HG03354 (cell line): Measurements from ENCODE around the gene MAP2K2.
A peak's percentile ranks its signal among the peaks of the same experiment; 100 is the strongest.
"Not testable (repeated sequence)": the region's sequence is repeated elsewhere in the genome, so short reads cannot be mapped to it uniquely, and the experiment has no call there.

ENCODE experiments used
- ATAC-seq: cut with Tn5 transposase; IDR thresholded peaks from one replicate; pipeline ENCODE4 v1.9.1; 2021; ENCODE audit warnings: mild to moderate bottlenecking; ENCODE audit not compliant: unreplicated experiment, poor library complexity, severe bottlenecking

MAP2K2 gene

GRCh38 chr19:4135386-4135785 lies 11.5 kb upstream of the MAP2K2 start:
- not testable (repeated sequence) for ATAC-seq

GRCh38 chr19:4134351-4134750 lies 10.4 kb upstream of the MAP2K2 start:
- ATAC-seq, result no peak

- no peak for ATAC-seq
These were observed 7.0 kb upstream of the MAP2K2 start for GRCh38 chr19:4130744-4131438.

GRCh38 chr19:4129050-4129449 lies 5.1 kb upstream of the MAP2K2 start:
- ATAC-seq, result not testable (repeated sequence)

GRCh38 chr19:4127322-4127721 lies 3.4 kb upstream of the MAP2K2 start:
- ATAC-seq, result not testable (repeated sequence)

- no peak for ATAC-seq
These were observed 716 bp upstream of the MAP2K2 start for GRCh38 chr19:4124638-4125037.

- no peak for ATAC-seq
These were observed 1.4 kb downstream of the MAP2K2 start for GRCh38 chr19:4122480-4122879.

- no peak for ATAC-seq
These were observed 2.1 kb downstream of the MAP2K2 start for GRCh38 chr19:4121815-4122214.

GRCh38 chr19:4121273-4121612 lies 2.7 kb downstream of the MAP2K2 start:
- no peak for ATAC-seq

- no peak for ATAC-seq
These were observed 3.2 kb downstream of the MAP2K2 start for GRCh38 chr19:4120559-4121272.

- ATAC-seq, result no peak
These were observed 4.2 kb downstream of the MAP2K2 start for GRCh38 chr19:4119763-4120162.

GRCh38 chr19:4115818-4116385 lies 8.0 kb downstream of the MAP2K2 start:
- no peak for ATAC-seq

GRCh38 chr19:4115050-4115817 lies 8.7 kb downstream of the MAP2K2 start:
- ATAC-seq, result peak; percentile 81

GRCh38 chr19:4114181-4114580 lies 9.7 kb downstream of the MAP2K2 start:
- no peak for ATAC-seq

GRCh38 chr19:4113398-4114088 lies 10.4 kb downstream of the MAP2K2 start:
- no peak for ATAC-seq

- ATAC-seq, result no peak
These were observed 11.6 kb downstream of the MAP2K2 start for GRCh38 chr19:4112367-4112766.

- no peak for ATAC-seq
These were observed 14.3 kb downstream of the MAP2K2 start for GRCh38 chr19:4109626-4109945.

- ATAC-seq, result peak; percentile 71
These were observed 14.9 kb downstream of the MAP2K2 start for GRCh38 chr19:4108767-4109625.

- no peak for ATAC-seq
These were observed 20.9 kb downstream of the MAP2K2 start for GRCh38 chr19:4103080-4103433.
